IPS DF 6.9 (cell line): ENCODE data around the gene SIVA1.

Experiments used
- DNase-seq: peaks from one replicate; pipeline ENCODE4 v3.0.0-alpha.2; 2013; ENCODE audit warnings: low read depth, low spot score
- H3K27ac ChIP-seq: one replicate; pipeline ENCODE4 v1.5.1; 2013; ENCODE audit warnings: low read length, control low read depth
- H3K27me3 ChIP-seq: 2 replicates; pipeline ENCODE4 v1.6.1; 2013; ENCODE audit warnings: mild to moderate bottlenecking, low read length; ENCODE audit not compliant: control insufficient read depth, insufficient read depth
- H3K36me3 ChIP-seq: 2 replicates; pipeline ENCODE4 v1.6.1; 2013; ENCODE audit warnings: low read length; ENCODE audit not compliant: control insufficient read depth, insufficient read depth
- H3K4me1 ChIP-seq: 2 replicates; pipeline ENCODE4 v1.6.1; 2013; ENCODE audit warnings: low read length; ENCODE audit not compliant: control insufficient read depth, insufficient read depth
- H3K4me3 ChIP-seq: 2 replicates; pipeline ENCODE4 v1.5.1; 2013; ENCODE audit warnings: mild to moderate bottlenecking, low read length
- H3K9me3 ChIP-seq: 2 replicates; pipeline ENCODE4 v1.6.1; 2013; ENCODE audit warnings: low read length, inconsistent platforms; ENCODE audit not compliant: control insufficient read depth, insufficient read depth
- WGBS: extraction: QIAGEN DNeasy Blood & Tissue Kit; methylation state at CpG from one replicate; pipeline ENCODE4 v1.1.7; 2013; ENCODE audit warnings: mixed read lengths, missing lambda C conversion rate; ENCODE audit not compliant: insufficient read length, insufficient coverage; 5-methylcytosine and 5-hydroxymethylcytosine counted together

The SIVA1 gene

DNA sequence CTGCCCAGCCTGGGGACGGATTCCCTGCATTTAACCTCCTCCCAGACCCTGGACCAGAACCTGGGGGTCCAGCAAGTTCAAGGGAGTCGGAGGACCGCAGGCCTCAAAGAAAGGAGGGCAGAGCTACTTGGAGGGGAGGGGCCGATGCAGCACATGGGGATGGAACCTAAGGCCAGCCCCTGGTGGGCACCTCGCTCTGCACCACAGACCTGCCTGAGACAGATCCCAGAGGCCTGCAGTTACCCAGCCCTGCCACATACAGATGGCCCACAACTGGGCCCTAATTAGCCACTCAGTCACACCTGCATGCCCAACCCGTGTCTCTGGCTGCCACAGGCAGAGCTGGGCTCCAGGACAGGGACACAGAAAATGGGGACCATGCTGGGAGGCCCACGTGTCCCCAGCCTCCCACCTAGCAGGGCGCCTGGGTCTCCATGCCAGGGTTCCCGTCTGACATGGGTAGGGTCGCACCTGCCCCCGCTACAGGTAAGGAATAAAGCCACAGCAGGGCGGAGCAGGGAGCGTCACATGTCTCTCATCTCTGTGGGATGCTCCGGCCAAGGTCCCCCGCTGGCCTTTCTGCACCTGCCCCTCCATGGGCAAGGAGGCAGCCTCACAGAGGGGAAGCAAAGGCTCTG lies 25.9 kb downstream of the SIVA1 start:
- no peak overlapping the region for H3K27ac ChIP-seq
- H3K27me3 ChIP-seq: no peaks in the 10 kb centered on the region
- H3K9me3 ChIP-seq: no peaks in the 10 kb centered on the region
- WGBS: no CpG with 5 or more reads among the region's 15 CpGs
- H3K36me3 ChIP-seq: peaks cover 3% of the 10 kb centered on the region; the same call in 1 of the 2 replicates
- DNase-seq: no peak
- H3K4me3 ChIP-seq: no peak overlapping the region
- H3K4me1 ChIP-seq: no peaks in the 10 kb centered on the region

DNA sequence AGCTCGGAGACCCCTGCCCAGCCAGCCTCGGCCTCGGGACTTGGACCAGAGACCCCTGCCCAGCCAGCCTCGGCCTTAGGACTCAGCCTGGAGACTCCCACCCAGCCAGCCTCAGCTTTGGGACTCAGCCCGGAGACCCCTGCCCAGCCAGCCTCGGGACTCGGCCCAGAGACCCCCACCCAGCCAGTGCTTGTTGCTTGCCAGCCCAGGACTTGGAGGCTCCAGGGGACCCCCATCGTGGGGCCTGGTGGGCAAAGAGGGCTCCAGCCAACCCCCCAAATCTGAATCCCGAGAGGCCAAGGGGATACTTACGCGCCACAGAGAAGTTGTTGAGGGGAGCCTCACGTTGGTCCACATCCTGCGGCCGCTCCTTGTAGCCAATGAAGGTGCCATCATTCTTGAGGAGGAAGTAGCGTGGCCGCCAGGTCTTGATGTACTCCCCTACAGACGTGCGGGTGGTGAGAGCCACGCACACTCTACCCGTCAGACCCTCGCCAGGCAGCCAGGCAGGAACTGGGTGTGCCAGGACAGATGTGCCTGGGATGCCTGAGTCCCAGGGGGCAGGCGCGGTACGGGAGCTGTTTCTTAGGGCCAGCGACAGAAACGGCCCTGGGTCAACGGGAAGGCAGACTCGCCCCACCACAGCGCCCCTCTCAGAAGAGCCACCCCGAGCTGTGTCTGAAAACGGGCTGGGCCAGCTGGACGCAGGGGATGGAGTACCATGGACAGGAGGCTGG lies 27.0 kb downstream of the SIVA1 start:
- Histone ChIP-seq H3K36me3 (peaks cover 3% of the 10 kb centered on the region; the same call in 1 of the 2 replicates), H3K27ac (no peak overlapping the region), H3K4me1 (no peaks in the 10 kb centered on the region), H3K27me3 (no peaks in the 10 kb centered on the region), H3K4me3 (no peak overlapping the region), H3K9me3 (no peaks in the 10 kb centered on the region)
- no peak for DNase-seq
- no CpG with 5 or more reads among the region's 32 CpGs for WGBS

DNA sequence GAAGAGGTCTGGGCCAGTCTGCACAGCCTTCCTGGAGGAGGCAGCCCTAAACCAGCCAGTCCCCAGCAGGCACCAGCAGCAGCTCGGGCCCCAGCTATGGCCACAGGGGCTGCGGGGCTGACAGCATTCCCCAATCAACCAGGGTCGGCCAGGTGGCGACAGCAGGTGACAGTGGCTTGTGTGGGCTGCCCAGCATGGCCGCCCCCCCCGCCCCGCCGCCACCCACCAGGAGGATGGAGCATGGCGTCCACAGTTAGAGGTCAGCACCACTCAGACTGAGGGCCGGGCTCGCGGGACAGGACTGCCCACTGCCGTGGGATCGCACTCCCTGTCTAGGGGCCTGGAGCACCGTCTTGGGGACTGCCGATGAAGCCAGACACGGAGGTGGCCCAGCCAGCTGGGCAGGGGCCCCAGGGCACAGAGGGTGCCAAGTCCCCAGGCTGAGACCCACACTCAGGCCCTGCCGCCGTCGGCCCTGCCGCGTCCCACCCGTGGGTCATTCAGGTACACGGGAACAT lies 27.6 kb downstream of the SIVA1 start:
- Histone ChIP-seq H3K27ac (no peak overlapping the region), H3K9me3 (no peaks in the 10 kb centered on the region), H3K4me1 (no peaks in the 10 kb centered on the region), H3K36me3 (peaks cover 3% of the 10 kb centered on the region; the same call in 1 of the 2 replicates), H3K27me3 (no peaks in the 10 kb centered on the region), H3K4me3 (no peak overlapping the region)
- DNase-seq: no peak
- no CpG with 5 or more reads among the region's 24 CpGs for WGBS

GRCh38 chr14:104781271-104782077 lies 28.5 kb downstream of the SIVA1 start:
- Histone ChIP-seq H3K27ac (no peak overlapping the region), H3K4me1 (no peaks in the 10 kb centered on the region), H3K4me3 (no peak overlapping the region), H3K27me3 (no peaks in the 10 kb centered on the region), H3K9me3 (no peaks in the 10 kb centered on the region), H3K36me3 (peaks cover 1% of the 10 kb centered on the region; the same call in 1 of the 2 replicates)
- WGBS: no CpG with 5 or more reads among the region's 20 CpGs
- DNase-seq: no peak

DNA sequence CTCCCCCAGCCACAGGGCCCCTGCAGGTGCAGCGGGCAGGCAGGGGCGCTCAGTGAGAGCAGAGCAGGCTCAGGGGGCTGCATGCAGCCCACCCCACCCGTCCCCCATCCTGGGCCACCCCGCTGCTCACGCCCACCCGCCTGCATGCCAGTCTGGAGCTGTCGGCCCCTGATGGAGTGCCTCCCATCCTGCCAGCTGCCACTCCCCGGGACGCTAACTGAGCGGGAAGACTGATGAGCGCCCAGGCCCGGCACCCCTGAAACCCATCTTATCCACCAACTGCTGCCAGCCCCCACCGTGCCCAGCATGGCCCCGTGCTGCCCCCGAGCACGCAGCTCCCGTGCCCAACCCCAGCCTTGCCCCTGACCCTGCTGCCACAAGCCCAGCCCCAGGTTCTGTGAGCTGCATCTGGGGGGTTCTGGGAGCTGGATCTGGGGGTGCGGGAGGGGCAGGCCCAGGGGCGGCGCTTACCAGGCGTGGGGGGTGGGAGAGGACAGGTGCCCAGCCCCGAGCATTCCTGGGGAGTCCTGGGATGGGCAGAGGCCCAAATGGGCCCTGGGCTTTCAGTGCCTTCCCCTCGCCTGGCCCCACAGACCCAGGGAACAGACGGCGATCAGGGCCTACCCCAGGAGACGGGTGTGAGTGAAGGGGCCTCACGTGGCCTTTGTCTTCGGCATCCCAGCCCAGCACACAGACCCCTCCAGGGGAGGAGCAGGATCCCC lies 29.3 kb downstream of the SIVA1 start:
- Histone ChIP-seq H3K27ac (no peak overlapping the region), H3K4me1 (no peaks in the 10 kb centered on the region), H3K9me3 (no peaks in the 10 kb centered on the region), H3K36me3 (peaks cover 3% of the 10 kb centered on the region; the same call in 1 of the 2 replicates), H3K4me3 (no peak overlapping the region), H3K27me3 (no peaks in the 10 kb centered on the region)
- no peak for DNase-seq
- WGBS: no CpG with 5 or more reads among the region's 28 CpGs

DNA sequence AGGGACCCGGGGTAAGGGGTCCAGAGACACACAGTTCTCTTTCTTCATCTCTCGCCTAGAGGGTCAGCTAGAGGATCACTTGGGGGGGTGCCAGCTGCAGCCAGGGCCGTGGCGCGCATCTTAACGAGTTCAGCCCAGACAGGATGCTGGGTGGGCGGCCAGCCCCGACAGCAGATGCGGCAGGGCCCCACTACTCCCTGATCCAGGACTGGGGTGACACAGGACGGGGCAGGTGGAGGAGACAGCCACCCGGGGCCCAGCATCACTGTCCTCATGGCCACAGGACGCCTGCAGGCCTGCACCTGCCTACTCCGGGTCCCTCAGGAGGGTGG lies 29.8 kb downstream of the SIVA1 start:
- WGBS: no CpG with 5 or more reads among the region's 13 CpGs
- DNase-seq: no peak
- no peaks in the 10 kb centered on the region for H3K27me3 ChIP-seq
- H3K4me1 ChIP-seq: no peaks in the 10 kb centered on the region
- no peak overlapping the region for H3K4me3 ChIP-seq
- H3K9me3 ChIP-seq: no peaks in the 10 kb centered on the region
- peaks cover 3% of the 10 kb centered on the region; the same call in 1 of the 2 replicates for H3K36me3 ChIP-seq
- H3K27ac ChIP-seq: no peak overlapping the region

DNA sequence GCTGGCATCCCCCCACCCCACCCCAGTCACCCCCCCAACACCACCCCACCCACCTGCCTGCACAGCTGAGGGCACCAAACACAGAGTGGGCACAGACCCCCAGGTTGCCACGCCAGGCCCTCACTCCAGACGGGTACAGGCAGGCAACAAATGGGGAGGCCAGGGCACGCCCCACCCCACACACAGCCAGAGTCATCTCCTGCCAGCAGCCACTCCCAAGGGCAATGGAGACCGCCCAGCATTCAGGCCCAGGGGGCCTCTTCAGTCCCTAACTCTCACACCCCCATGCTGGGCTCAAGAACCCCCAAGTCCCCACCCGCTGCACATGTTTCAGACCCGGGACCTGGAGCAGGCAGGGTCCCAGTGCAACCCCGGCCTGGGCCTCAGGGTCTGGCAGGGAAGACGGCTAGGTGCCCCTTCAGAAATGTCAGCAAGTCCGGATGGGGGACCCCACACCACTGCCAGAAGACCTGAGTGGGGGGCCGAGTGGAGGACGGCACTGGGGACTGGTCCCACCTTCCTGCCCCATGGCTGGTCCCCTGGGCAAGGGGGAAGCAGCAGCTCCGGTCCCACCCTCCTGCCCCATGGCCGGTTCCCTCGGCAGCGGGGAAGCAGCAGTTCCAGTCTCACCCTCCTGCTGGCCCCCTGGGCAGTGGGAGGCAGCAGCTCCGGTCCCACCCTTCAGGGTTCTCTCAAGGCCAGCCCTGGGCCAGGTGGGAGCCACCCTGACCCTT lies 30.7 kb downstream of the SIVA1 start:
- Histone ChIP-seq H3K9me3 (no peaks in the 10 kb centered on the region), H3K4me3 (no peak overlapping the region), H3K4me1 (no peaks in the 10 kb centered on the region), H3K36me3 (peaks cover 7% of the 10 kb centered on the region; the same call in 1 of the 2 replicates), H3K27me3 (no peaks in the 10 kb centered on the region), H3K27ac (no peak overlapping the region)
- no CpG with 5 or more reads among the region's 16 CpGs for WGBS
- no peak for DNase-seq

- H3K36me3 ChIP-seq: peaks cover 7% of the 10 kb centered on the region; the same call in 1 of the 2 replicates
- WGBS: no CpG with 5 or more reads among the region's 9 CpGs
Observed at GRCh38 chr14:104784218-104784568, 31.2 kb downstream of the SIVA1 start.

DNA sequence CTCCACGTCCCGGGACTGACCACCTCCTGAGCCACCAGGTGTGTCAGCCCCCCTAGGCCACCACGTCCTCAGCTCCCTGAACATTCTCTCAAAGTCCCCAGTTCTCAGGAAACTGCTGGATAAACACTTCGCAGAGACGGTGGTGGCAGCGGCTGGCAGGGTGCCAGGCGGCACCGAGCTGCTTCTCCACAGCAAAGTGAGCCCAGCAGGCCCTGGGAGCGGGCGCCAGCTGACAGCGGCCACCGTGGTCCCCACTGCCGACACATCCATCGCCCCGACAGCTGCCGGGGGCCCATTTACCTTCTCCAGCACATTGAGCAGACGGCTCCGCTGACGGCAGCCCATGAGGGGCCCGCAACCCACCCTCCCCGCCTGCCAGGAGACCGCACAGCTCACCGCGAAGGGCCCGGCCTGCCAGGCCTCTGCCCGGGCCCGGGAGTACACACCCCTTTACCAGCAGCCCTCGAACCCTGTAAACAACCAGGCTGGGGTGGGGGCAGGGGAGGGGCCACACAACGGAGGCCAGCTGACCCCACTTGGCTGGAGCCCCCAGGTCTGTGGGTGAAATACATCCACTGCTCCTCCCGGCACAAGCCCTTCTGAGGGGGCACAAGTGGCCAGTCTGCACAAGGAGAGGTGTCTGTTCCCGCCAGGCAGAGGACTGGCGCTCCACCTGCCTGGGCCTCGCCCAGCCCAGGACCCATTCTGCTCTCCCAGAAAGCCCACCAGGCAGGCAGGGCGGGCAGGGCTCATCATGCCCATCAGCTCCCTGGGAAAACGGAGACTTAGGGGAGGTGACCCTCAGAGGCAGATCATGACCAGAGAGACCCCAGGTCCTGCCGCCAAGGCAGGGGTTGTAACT lies 32.1 kb downstream of the SIVA1 start:
- H3K4me3 ChIP-seq: no peak overlapping the region
- no peaks in the 10 kb centered on the region for H3K27me3 ChIP-seq
- no CpG with 5 or more reads among the region's 36 CpGs for WGBS
- H3K27ac ChIP-seq: no peak overlapping the region
- DNase-seq: no peak
- peaks cover 10% of the 10 kb centered on the region; the same call in 1 of the 2 replicates for H3K36me3 ChIP-seq
- H3K9me3 ChIP-seq: no peaks in the 10 kb centered on the region
- H3K4me1 ChIP-seq: no peaks in the 10 kb centered on the region

More at GRCh38 chr14:104784218-104784568, 31.2 kb downstream of the SIVA1 start:
- Histone ChIP-seq H3K27me3 (no peaks in the 10 kb centered on the region), H3K27ac (no peak overlapping the region), H3K4me1 (no peaks in the 10 kb centered on the region), H3K9me3 (no peaks in the 10 kb centered on the region), H3K4me3 (no peak overlapping the region)
- no peak for DNase-seq
